DMS114 treated with DMSO at 0.1 percent for 48 hours (cell line): ENCODE data around the gene DPH6.

Source experiments
- DNase-seq: peaks from one replicate; lab custom pipeline; 2025; ENCODE audit not compliant: unreplicated experiment; lab: John Stamatoyannopoulos, UW

The DPH6 gene

GRCh38 chr15:35545316-35545823, 595 bp downstream of the DPH6 start:
- peak; percentile 60 for DNase-seq

DNA sequence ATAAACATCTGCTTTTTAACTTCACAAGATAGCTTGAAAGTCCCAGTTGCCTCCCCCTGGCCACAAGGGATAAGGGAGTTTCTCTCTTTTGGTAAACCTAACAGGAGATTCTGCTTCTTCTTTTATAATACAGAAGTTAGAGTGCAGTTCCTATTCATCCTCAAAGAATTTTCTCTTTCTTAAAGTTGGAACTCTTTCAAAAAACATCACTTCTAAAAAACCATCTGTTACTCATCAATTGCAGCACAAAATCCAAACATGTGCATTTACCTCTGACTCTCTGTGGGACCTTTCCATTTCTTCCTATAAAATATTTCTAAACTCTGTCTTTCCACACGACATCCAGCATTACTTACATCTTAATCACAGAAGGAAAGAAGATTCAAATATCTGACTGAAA, 5.1 kb downstream of the DPH6 start:
- no peak for DNase-seq

- no peak for DNase-seq
These were observed 5.9 kb downstream of the DPH6 start for GRCh38 chr15:35540021-35540420.

DNA sequence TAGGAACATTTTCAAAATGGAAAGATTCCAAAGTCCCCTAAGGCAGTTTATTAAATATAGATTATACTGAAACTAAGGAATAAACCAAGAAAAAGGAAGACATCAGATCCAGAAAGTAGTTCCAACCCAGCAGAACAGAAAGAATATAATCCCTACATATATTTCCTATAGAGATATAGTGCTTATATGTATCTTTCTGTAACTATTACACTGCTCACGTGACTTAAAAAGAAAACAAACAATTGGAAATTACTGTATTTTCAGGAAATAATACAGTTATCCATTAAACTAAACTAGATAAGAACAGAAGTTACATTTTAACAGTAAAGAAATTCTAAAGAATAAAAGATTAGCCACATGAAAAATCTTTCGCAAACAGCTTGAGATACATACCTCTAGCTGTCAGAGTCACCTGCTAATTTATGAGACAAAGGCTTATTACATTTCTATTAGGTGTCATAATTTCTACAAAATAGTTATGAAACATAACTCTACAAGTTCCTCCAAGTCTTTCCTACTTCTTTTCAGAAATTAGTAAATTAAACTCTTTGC, 10.5 kb downstream of the DPH6 start:
- DNase-seq = no peak

DNA sequence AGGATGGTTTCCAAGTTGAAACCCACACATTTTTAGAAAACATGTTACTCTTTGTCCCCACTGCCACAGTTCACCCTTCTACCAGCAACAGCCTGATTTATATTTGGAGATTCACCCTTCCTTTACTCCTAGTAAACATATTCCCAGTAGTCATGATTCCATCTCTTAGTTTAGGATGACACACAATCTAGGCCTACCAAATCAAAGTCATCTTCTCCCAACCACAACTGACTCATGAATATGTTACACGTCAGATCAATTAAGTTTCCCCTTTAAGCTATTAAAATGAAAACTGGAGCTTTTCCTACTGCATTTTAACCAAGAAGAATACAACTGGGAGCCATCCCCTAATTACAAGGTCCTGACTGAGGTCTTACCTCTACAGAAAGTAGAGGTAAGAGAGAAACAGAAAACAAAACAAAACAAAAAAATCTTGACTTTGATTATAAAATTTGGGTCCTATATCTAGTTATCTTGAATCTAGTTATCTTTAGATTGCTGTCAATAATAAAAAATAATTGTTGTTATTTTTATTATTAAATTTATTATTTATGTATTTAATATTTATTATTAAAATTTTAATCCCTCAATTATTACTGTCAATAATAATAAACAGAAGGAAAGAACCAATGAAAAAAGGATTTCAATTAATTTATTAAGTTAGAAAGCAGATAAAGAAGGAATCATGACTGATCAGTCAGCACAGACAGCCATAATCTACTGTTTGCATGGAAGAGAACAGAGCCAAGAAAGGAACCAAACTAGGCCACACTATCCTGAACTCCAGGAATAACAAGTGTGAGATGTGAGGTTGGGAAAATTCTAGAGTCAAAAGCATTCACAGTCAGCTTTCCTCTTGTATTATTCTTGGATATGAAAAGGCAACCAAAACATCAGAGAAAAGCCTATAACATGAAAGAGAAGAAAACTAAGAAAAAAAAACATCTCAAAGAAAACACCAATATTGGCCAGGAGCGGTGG, 12.5 kb downstream of the DPH6 start:
- DNase-seq = no peak

- DNase-seq = no peak
These were observed 15.3 kb downstream of the DPH6 start for GRCh38 chr15:35530698-35531097.

DNA sequence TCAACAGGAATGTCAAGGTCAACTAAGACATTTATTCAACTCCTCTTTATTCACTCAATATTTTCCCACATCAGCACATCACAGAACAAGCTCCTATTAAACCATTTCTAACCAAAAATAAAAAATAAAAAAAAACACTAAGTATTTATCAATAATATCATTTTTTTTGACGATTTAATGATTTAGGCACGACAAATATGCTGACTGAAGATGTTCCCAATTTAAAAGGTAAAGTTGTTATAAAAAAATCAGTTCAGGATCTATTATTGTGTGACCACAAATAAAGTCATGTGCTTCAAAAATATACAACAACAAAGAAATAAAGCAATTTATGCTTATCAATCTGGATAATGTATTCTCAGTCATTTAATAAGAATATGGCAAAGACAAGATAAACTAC, 16.2 kb downstream of the DPH6 start:
- no peak for DNase-seq

DNA sequence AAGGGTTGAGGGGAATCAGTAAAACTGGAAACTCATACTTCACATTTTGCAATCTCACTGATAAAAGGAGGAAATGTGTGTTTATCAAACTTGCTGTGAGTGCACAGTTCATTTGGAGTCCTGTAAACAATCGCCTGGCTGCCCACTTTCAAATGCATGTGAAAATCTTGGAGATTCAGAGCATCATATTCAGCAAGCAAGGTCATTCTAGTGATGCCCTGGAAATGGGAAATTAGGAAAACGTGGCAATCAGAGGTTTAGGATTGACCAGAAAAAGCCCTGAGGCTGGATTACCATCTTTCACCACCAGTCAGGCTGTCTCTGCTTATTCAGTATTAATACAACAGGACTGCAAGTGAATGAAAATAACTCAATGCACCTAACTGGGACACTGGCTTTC, 23.9 kb downstream of the DPH6 start:
- DNase-seq = peak; percentile 62

GRCh38 chr15:35519541-35520149, 26.3 kb downstream of the DPH6 start:
- DNase-seq = peak; percentile 65

DNA sequence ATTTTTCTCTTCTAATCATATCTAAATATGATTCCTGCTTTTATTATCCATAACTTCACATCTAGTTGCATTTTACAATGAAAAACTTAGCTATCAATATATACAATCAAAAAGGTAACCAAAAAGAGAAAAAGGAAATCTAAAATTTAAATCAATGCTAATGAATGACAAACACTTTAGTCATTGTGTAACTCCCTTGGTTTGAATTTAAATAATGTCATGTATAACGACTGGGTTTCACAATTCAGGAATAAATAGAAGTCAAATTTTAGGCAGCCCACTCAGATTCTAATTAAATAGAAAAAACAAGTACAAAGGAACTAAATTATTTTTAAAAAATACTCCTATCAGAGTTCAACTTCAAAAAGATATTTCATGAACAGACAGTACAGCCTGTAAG, 26.9 kb downstream of the DPH6 start:
- DNase-seq = no peak

DNA sequence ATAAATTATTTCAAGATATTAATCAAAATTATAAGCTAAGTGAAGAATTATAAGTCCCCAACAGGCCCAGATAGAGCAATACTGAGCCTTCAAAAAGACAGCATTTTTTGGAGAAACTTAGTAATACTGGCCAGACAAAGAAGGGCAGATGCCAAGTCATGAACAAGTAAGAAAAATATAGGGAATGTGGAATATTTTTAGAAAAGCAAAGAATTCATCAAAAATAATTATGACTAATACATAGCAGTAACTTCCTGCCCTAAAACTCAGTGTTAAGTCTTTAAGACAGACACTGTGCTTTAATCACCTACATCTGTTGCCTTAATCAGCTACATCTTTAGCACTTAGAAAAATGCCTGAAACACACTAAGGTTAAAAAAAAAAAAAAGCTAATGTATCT, 31.2 kb downstream of the DPH6 start:
- DNase-seq = no peak

- DNase-seq = peak; percentile 21
These were observed 37.9 kb downstream of the DPH6 start for GRCh38 chr15:35507932-35508638.

- DNase-seq = peak; percentile 53
These were observed 39.6 kb downstream of the DPH6 start for GRCh38 chr15:35506272-35506870.

DNA sequence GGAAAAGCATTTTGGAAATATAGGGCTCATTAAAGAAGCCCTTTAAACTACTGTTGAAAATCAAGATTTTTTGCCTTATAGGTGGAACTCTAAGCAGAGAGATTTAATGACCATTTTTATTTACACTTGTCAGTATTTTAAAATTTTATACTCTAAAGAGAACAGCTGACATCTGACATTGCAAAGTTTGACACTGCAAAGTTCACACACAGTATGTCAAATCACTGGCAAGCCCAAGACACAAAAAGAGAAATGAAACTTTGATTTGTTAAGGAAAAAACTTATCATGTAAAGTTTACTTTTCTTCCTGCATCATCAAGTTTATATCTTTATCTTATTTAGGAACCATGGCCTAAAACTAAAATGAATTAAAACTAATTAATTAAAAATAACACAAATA, 40.2 kb downstream of the DPH6 start:
- DNase-seq = no peak

GRCh38 chr15:35505141-35505540, 40.8 kb downstream of the DPH6 start:
- no peak for DNase-seq

- DNase-seq = no peak
These were observed 46.2 kb downstream of the DPH6 start for GRCh38 chr15:35499723-35500122.

DNA sequence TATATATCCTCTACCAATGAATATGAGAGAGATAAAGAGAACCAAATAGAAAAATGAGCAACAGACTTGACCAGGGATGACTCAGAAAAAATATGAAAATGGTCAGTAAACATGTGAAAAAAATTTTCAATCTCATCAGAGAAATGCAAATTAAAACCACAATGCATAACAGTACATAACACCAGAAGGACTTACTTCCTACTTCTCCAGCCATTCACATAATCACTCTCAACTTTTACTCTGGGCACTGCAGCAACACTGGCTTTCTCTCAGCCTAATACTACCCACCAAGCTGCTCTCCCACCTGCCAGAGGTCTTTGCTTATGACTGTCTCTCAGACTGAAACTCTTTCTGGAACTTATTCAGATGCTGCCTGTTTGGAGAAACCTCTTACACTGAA, 49.4 kb downstream of the DPH6 start:
- DNase-seq = no peak

DNA sequence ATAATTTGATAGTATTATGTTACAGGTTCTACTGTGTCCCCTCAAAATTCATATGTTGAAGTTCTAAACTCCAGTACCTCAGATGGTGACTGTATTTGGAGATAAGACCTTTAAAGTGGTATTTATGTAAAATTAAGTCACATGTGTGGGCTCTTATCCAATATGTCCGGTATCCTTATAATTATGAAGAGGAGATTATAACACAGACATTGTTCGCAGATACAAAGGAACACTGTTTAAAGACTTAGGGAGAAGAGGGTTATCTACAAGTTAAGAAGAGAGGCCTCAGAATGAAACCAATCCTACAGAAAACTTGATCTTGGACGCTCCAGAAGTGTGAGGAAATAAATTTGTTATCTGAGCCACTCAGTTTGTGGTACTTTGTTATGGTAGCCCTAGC, 50.9 kb downstream of the DPH6 start:
- DNase-seq = no peak

DNA sequence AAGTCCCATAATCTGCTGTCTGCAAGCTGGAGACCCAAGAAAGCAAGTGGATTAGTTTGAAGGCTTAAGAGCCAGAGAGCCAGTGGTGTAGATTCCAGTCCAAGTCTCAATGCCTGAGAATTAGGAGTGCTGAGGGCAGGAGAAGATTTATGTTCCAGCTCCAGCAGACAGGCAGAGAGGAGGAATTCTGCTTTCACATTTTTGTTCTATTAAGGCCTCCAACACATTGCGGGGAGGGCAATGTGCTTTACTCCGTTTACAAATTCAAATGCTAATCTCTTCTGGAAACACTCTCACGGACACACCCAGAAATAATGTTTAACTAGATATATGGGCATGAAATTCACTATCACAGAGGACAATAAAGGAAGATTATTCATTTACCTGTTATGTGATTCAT, 54.0 kb downstream of the DPH6 start:
- no peak for DNase-seq

DNA sequence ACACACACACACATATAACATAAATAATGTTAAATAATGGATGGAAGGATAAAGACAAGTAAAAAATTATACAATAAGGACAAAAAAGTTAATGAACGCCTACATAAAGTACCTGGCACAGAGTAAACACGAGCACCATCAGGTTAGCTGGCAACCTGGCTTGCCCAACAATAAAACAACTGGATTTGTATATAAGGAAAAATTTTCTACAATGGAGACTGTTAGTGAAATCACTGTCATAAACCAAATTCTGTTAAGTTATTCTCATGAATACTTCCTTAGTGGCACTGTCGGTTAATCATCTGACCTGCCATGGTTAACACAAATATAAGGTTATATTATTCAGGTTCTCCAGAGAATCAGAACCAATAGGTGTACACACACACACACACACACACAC, 54.8 kb downstream of the DPH6 start:
- no peak for DNase-seq

- DNase-seq = no peak
These were observed 55.5 kb downstream of the DPH6 start for GRCh38 chr15:35490511-35490910.
